Vagina (tissue), 2 donors: ENCODE results near the gene ACTR5.

Experiments used
- POLR2A ChIP-seq, 2 donors: fragments of 450-650 bp; IDR thresholded peaks; one replicate each; pipeline ENCODE4 v1.6.1; 2017; ENCODE audit warnings: antibody characterized with exemption in 2 of 2, mild to moderate bottlenecking in 2 of 2, moderate library complexity in 2 of 2
- POLR2AphosphoS5 ChIP-seq, 2 donors: sonication (generic); formaldehyde crosslinking; IDR thresholded peaks; one replicate each; pipeline ENCODE4 v1.9.0; 2017; ENCODE audit warnings: antibody characterized with exemption in 2 of 2, mild to moderate bottlenecking in 2 of 2, low read depth in 1 of 2; ENCODE audit not compliant: insufficient read depth in 1 of 2
- TF ChIP-seq, protein P1 (sequence below), 3 experiments: fragments of 450-650 bp in 2 of 3; fragments of 200-600 bp in 1 of 3; sonication (generic) in 1 of 3; IDR thresholded peaks; one replicate each; pipeline ENCODE4 v1.5.1; 2017 to 2019; ENCODE audit warnings: antibody characterized with exemption in 3 of 3, mild to moderate bottlenecking in 2 of 3, moderate library complexity in 2 of 3

DNA sequence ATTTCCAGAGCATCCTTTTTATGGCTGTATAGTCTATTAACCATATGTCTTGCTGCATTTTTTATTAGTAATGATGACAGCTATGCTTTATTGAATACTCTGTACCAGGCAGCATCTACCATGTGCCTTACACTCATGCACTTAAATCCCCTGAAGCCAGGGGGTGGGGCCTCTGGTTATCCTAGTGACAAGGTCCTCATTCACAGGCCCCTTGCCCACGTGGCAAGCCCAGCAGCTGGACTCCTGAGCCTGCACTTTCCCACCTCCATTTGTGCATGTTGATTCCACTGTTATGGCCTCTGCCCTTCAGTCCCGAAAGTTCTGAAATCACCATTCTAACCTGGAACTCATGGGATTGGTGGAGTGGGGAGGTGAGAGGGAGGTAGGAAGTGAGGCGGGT is 22.3 kb downstream of the ACTR5 start:
- TF ChIP-seq POLR2A (IDR thresholded peaks at IDR 0.05) (no peak), POLR2AphosphoS5 (IDR thresholded peaks at IDR 0.05; ENCODE audit: insufficient read depth in 1 of 2, low read depth in 1 of 2) (no peak)
- TF ChIP-seq, protein P1, sequence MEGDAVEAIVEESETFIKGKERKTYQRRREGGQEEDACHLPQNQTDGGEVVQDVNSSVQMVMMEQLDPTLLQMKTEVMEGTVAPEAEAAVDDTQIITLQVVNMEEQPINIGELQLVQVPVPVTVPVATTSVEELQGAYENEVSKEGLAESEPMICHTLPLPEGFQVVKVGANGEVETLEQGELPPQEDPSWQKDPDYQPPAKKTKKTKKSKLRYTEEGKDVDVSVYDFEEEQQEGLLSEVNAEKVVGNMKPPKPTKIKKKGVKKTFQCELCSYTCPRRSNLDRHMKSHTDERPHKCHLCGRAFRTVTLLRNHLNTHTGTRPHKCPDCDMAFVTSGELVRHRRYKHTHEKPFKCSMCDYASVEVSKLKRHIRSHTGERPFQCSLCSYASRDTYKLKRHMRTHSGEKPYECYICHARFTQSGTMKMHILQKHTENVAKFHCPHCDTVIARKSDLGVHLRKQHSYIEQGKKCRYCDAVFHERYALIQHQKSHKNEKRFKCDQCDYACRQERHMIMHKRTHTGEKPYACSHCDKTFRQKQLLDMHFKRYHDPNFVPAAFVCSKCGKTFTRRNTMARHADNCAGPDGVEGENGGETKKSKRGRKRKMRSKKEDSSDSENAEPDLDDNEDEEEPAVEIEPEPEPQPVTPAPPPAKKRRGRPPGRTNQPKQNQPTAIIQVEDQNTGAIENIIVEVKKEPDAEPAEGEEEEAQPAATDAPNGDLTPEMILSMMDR (IDR thresholded peaks at IDR 0.05) = no peak
